Heart left ventricle (tissue), 13 donors: Measurements from ENCODE around the gene HSD11B1.

Source experiments
- POLR2A ChIP-seq, 2 donors: fragments of 450-650 bp; IDR thresholded peaks; one replicate each; pipeline ENCODE4 v1.6.1; 2017; ENCODE audit warnings: antibody characterized with exemption in 2 of 2, mild to moderate bottlenecking in 2 of 2, moderate library complexity in 2 of 2
- TF ChIP-seq, protein P1 (sequence below), 12 donors: fragments of 200-600 bp; sonication (generic) in 4 of 12; IDR thresholded peaks; one replicate each; pipeline versions ENCODE4 v1.5.0 to v1.8.0; 2018 to 2022; ENCODE audit warnings: antibody characterized with exemption in 12 of 12, mild to moderate bottlenecking in 5 of 12
- donor health status: ischemic (EF 13 %, LVEDD 7.1; RV severe dilation, severe dysfunction).
- donor health status: DM: no; HTN: yes; CAD: no.
- donor health status: DM: no; HTN: no; CAD: no.
- donor health status: ischemic (EF 25% LVEDD 6.9; RV normal size, moderate dysfunction).
- donor health status: ischemic (EF 25% LVEDD 5.7; RV mildly dilated, moderate dysfunction).
- donor health status: ischemic (EF 35%, LVEDD 5.7; RV mildly dilated, moderate dysfunction).
- donor health status: nonischemic (EF 11% LVEDD 7.7; RV severe dilation, severe dysfunction).
- donor health status: DM: yes; HTN: yes; CAD: no.
- donor health status: PGD.
- donor health status: ischemic (EF 29% LVEDD 5.4; RV normal size, mild dysfunction).
- donor health status: nonischemic (EF 23%, LVEDD 6.1; RV moderate dilation, normal function).

GRCh38 chr1:209741193-209741592, 36.5 kb downstream of the HSD11B1 start:
- TF ChIP-seq, protein P1, sequence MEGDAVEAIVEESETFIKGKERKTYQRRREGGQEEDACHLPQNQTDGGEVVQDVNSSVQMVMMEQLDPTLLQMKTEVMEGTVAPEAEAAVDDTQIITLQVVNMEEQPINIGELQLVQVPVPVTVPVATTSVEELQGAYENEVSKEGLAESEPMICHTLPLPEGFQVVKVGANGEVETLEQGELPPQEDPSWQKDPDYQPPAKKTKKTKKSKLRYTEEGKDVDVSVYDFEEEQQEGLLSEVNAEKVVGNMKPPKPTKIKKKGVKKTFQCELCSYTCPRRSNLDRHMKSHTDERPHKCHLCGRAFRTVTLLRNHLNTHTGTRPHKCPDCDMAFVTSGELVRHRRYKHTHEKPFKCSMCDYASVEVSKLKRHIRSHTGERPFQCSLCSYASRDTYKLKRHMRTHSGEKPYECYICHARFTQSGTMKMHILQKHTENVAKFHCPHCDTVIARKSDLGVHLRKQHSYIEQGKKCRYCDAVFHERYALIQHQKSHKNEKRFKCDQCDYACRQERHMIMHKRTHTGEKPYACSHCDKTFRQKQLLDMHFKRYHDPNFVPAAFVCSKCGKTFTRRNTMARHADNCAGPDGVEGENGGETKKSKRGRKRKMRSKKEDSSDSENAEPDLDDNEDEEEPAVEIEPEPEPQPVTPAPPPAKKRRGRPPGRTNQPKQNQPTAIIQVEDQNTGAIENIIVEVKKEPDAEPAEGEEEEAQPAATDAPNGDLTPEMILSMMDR (IDR thresholded peaks at IDR 0.05) = no peak
- no peak for TF ChIP-seq POLR2A (IDR thresholded peaks at IDR 0.05)
